Hepatocyte (in vitro differentiated cells): ENCODE results near the gene SLC26A3. TPM values are rescaled to one million over a fixed set of nuclear protein-coding genes. Genes with fewer than 3 reads are reported as not detected.

Experiments
- DNase-seq: peaks from one replicate; pipeline ENCODE4 v3.0.0-alpha.2; 2016; ENCODE audit warnings: low spot score
- H2AFZ ChIP-seq: fragments of 200-600 bp; sonication (generic); 2 replicates; pipeline ENCODE4 v1.6.0; 2016; ENCODE audit warnings: antibody characterized with exemption, mild to moderate bottlenecking
- H3K27ac ChIP-seq: fragments of 200-600 bp; sonication (generic); 2 replicates; pipeline ENCODE4 v1.5.1; 2016; ENCODE audit warnings: mild to moderate bottlenecking
- H3K27me3 ChIP-seq: fragments of 200-600 bp; sonication (generic); 2 replicates; pipeline ENCODE4 v1.6.1; 2016
- H3K36me3 ChIP-seq: fragments of 200-600 bp; sonication (generic); replicated peaks from 2 replicates; pipeline ENCODE4 v1.5.1; 2016; ENCODE audit warnings: low read depth; ENCODE audit not compliant: insufficient read depth
- H3K4me1 ChIP-seq: fragments of 200-600 bp; sonication (generic); 2 replicates; pipeline ENCODE4 v1.5.1; 2016; ENCODE audit warnings: mild to moderate bottlenecking, moderate library complexity; ENCODE audit not compliant: insufficient read depth
- H3K4me2 ChIP-seq: fragments of 200-600 bp; sonication (generic); 2 replicates; pipeline ENCODE4 v1.6.0; 2016
- H3K4me3 ChIP-seq: fragments of 200-600 bp; sonication (generic); 2 replicates; pipeline ENCODE4 v1.5.1; 2016; ENCODE audit warnings: mild to moderate bottlenecking
- H3K79me2 ChIP-seq: fragments of 200-600 bp; sonication (generic); 2 replicates; pipeline ENCODE4 v1.6.0; 2017; ENCODE audit warnings: mild to moderate bottlenecking
- H3K9me2 ChIP-seq: fragments of 200-600 bp; sonication (generic); replicated peaks from 2 replicates; pipeline ENCODE4 v1.6.0; 2017; ENCODE audit warnings: mild to moderate bottlenecking; ENCODE audit not compliant: insufficient read depth
- H3K9me3 ChIP-seq: fragments of 200-600 bp; sonication (generic); 2 replicates; pipeline ENCODE4 v1.5.1; 2016; ENCODE audit warnings: low read depth, mild to moderate bottlenecking
- H4K20me1 ChIP-seq: fragments of 200-600 bp; sonication (generic); 2 replicates; pipeline ENCODE4 v1.6.0; 2016; ENCODE audit warnings: mild to moderate bottlenecking; ENCODE audit not compliant: insufficient read depth, poor library complexity, severe bottlenecking
- CTCF ChIP-seq: fragments of 200-600 bp; sonication (generic); IDR thresholded peaks from 2 replicates; pipeline ENCODE4 v1.5.1; 2016; ENCODE audit warnings: antibody characterized with exemption, mild to moderate bottlenecking; ENCODE audit not compliant: poor library complexity
- EZH2 ChIP-seq: fragments of 200-600 bp; sonication (generic); IDR thresholded peaks from 2 replicates; pipeline ENCODE4 v1.6.1; 2016; ENCODE audit warnings: antibody characterized with exemption, mild to moderate bottlenecking, borderline replicate concordance
- EZH2phosphoT487 ChIP-seq: fragments of 200-600 bp; sonication (generic); IDR thresholded peaks from one replicate; pipeline ENCODE4 v1.6.1; 2018; ENCODE audit warnings: antibody characterized with exemption, mild to moderate bottlenecking, low read depth, moderate library complexity; ENCODE audit not compliant: unreplicated experiment, severe bottlenecking
- WGBS: methylation state at CpG from one replicate; pipeline ENCODE4 v1.1.6; 2016; ENCODE audit warnings: low lambda C conversion rate; ENCODE audit errors: missing lambda C conversion rate; 5-methylcytosine and 5-hydroxymethylcytosine counted together
- polyA plus RNA-seq: library from polyadenylated mRNA; unstranded; fragments of >200 nt; fragmentation: Nextera tagmentation; extraction: Ambion mirVana; gene quantifications from 2 replicates; pipeline ENCODE4 v1.2.1, GENCODE V29; 2016
- total RNA-seq: library from RNA; depleted of rRNA; stranded (reverse); fragments of >200 nt; gene quantifications from 2 replicates; pipeline ENCODE4 v1.2.3, GENCODE V29; 2014

SLC26A3 gene
- total and polyA plus RNA-seq, 2 experiments from 2014 or later: 8.1 to 18.1 TPM

GRCh38 chr7:107785170-107785569 is 17.9 kb downstream of the SLC26A3 start:
- no peaks in the 10 kb centered on the region for H3K9me2 ChIP-seq
- H3K27ac ChIP-seq: peak overlapping the region; percentile 48

GRCh38 chr7:107783648-107784047 is 19.4 kb downstream of the SLC26A3 start:
- no peaks in the 10 kb centered on the region for H3K79me2 ChIP-seq
- TF ChIP-seq EZH2phosphoT487 (no peak), CTCF (no peak)
- no peak overlapping the region for H3K4me3 ChIP-seq
- no peaks in the 10 kb centered on the region for H3K9me2 ChIP-seq
- no peak overlapping the region for H3K4me2 ChIP-seq
- 94% methylated on average over 1 of the region's 1 CpG for WGBS
- no peak for DNase-seq
- H3K27me3 ChIP-seq: no peaks in the 10 kb centered on the region
- no peaks in the 10 kb centered on the region for H4K20me1 ChIP-seq
- no peaks in the 10 kb centered on the region for H3K9me3 ChIP-seq
- no peak overlapping the region for H2AFZ ChIP-seq
- H3K4me1 ChIP-seq: peaks cover 8% of the 10 kb centered on the region
- no peaks in the 10 kb centered on the region for H3K36me3 ChIP-seq
- no peak overlapping the region for H3K27ac ChIP-seq

More at GRCh38 chr7:107785170-107785569, 17.9 kb downstream of the SLC26A3 start:
- WGBS: 89% methylated on average over 2 of the region's 2 CpGs
- Histone ChIP-seq H3K4me1 (peaks cover 5% of the 10 kb centered on the region), H3K27me3 (no peaks in the 10 kb centered on the region), H3K9me3 (no peaks in the 10 kb centered on the region), H4K20me1 (no peaks in the 10 kb centered on the region), H3K4me2 (no peak overlapping the region), H3K36me3 (no peaks in the 10 kb centered on the region), H2AFZ (no peak overlapping the region), H3K4me3 (no peak overlapping the region), H3K79me2 (no peaks in the 10 kb centered on the region)
- no peak for DNase-seq
- TF ChIP-seq EZH2 (no peak), EZH2phosphoT487 (no peak), CTCF (no peak)

DNA sequence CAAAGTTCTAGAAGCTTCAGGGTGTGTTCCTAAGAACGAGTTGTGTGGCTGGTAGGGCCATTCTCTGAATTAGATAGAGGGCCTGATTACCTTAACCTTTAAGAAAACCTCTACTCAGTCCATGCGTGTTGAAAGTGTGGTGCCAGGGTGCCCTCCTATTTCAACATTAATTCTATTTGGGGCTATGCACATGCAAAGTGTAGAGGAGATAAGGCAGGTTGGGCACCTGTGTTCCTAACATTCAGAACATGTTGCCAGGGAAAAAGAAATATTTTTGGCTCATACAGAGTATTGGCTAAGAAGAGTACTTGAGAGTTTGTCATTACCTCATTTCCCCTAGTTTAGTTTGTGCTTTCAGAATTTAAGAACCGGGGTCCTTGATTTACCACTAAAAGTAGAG is 20.6 kb downstream of the SLC26A3 start:
- H4K20me1 ChIP-seq: no peaks in the 10 kb centered on the region
- H3K79me2 ChIP-seq: no peaks in the 10 kb centered on the region
- no peak for TF ChIP-seq CTCF
- TF ChIP-seq EZH2: no peak
- TF ChIP-seq EZH2phosphoT487: no peak
- H3K9me2 ChIP-seq: no peaks in the 10 kb centered on the region
- DNase-seq: no peak
- H3K9me3 ChIP-seq: no peaks in the 10 kb centered on the region
- no peak overlapping the region for H2AFZ ChIP-seq
- H3K4me2 ChIP-seq: no peak overlapping the region
- H3K4me3 ChIP-seq: no peak overlapping the region
- H3K27ac ChIP-seq: no peak overlapping the region
- H3K4me1 ChIP-seq: peaks cover 10% of the 10 kb centered on the region
- no peaks in the 10 kb centered on the region for H3K27me3 ChIP-seq
- WGBS: 87% methylated on average over 3 of the region's 3 CpGs
- no peaks in the 10 kb centered on the region for H3K36me3 ChIP-seq

- DNase-seq: peak; percentile 61
- Histone ChIP-seq H3K36me3 (no peaks in the 10 kb centered on the region), H3K4me2 (no peak overlapping the region), H3K79me2 (no peaks in the 10 kb centered on the region), H3K4me1 (peaks cover 5% of the 10 kb centered on the region), H3K27me3 (no peaks in the 10 kb centered on the region), H3K9me2 (no peaks in the 10 kb centered on the region), H3K4me3 (no peak overlapping the region), H2AFZ (no peak overlapping the region), H3K9me3 (no peaks in the 10 kb centered on the region), H3K27ac (peak overlapping the region; percentile 39), H4K20me1 (no peaks in the 10 kb centered on the region)
- TF ChIP-seq CTCF (no peak), EZH2 (no peak), EZH2phosphoT487 (no peak)
- 53% methylated on average over 6 of the region's 6 CpGs for WGBS
These were observed 23.4 kb downstream of the SLC26A3 start for GRCh38 chr7:107779647-107780099.
